ENCODE data around the gene BMP10. TPM values are rescaled to one million over a fixed set of nuclear protein-coding genes. Genes with fewer than 3 reads are reported as not detected.

BMP10 gene
- total RNA-seq, 1 donor: not detected

- no peak overlapping the region for H3K4me3 ChIP-seq (ENCODE audit: low read depth, low read length)
- TF ChIP-seq CTCF (IDR thresholded peaks at IDR 0.05; ENCODE audit: insufficient read depth, low read length): no peak
- no peak for DNase-seq (ENCODE audit: low read depth)
Measured at GRCh38 chr2:68857202-68857845, 13.9 kb downstream of the BMP10 start.

- no peak for TF ChIP-seq CTCF (IDR thresholded peaks at IDR 0.05; ENCODE audit: insufficient read depth, low read length)
- no peak overlapping the region for H3K4me3 ChIP-seq (ENCODE audit: low read depth, low read length)
Measured at GRCh38 chr2:68855550-68855949, 15.6 kb downstream of the BMP10 start.

GRCh38 chr2:68854476-68854875 is 16.7 kb downstream of the BMP10 start:
- H3K4me3 ChIP-seq (ENCODE audit: low read depth, low read length): no peak overlapping the region
- no peak for TF ChIP-seq CTCF (IDR thresholded peaks at IDR 0.05; ENCODE audit: insufficient read depth, low read length)
- DNase-seq (ENCODE audit: low read depth): no peak

More at GRCh38 chr2:68855550-68855949, 15.6 kb downstream of the BMP10 start:
- DNase-seq (ENCODE audit: low read depth): no peak

- H3K4me3 ChIP-seq (ENCODE audit: low read depth, low read length): no peak overlapping the region
- no peak for DNase-seq (ENCODE audit: low read depth)
- TF ChIP-seq CTCF (IDR thresholded peaks at IDR 0.05; ENCODE audit: insufficient read depth, low read length): no peak
Measured at GRCh38 chr2:68853915-68854314, 17.3 kb downstream of the BMP10 start.

- DNase-seq (ENCODE audit: low read depth): no peak
- no peak for TF ChIP-seq CTCF (IDR thresholded peaks at IDR 0.05; ENCODE audit: insufficient read depth, low read length)
- no peak overlapping the region for H3K4me3 ChIP-seq (ENCODE audit: low read depth, low read length)
Measured at GRCh38 chr2:68853035-68853434, 18.2 kb downstream of the BMP10 start.

- no peak for DNase-seq (ENCODE audit: low read depth)
- TF ChIP-seq CTCF (IDR thresholded peaks at IDR 0.05; ENCODE audit: insufficient read depth, low read length): no peak
- no peak overlapping the region for H3K4me3 ChIP-seq (ENCODE audit: low read depth, low read length)
Measured at GRCh38 chr2:68850524-68850923, 20.7 kb downstream of the BMP10 start.

GRCh38 chr2:68849579-68850030 is 21.6 kb downstream of the BMP10 start:
- no peak overlapping the region for H3K4me3 ChIP-seq (ENCODE audit: low read depth, low read length)
- TF ChIP-seq CTCF (IDR thresholded peaks at IDR 0.05; ENCODE audit: insufficient read depth, low read length): no peak
- DNase-seq (ENCODE audit: low read depth): peak; percentile 21

All from fibroblast of the aortic adventitia (primary cell).